ENCODE data around the gene PTPRG. TPM values are rescaled to one million over a fixed set of nuclear protein-coding genes. Genes with fewer than 3 reads are reported as not detected.

PTPRG gene
- total RNA-seq, 1 experiment from 2014 or later: 32.1 TPM

GRCh38 chr3:62203561-62203960, 642.2 kb downstream of the PTPRG start:
- Histone ChIP-seq H3K9me2 (ENCODE audit: insufficient read depth) (no peaks in the 10 kb centered on the region), H3K79me2 (ENCODE audit: insufficient read depth, low read length) (no peaks in the 10 kb centered on the region), H2AFZ (ENCODE audit: low read depth, low read length, poor library complexity, severe bottlenecking) (no peak overlapping the region), H3K27me3 (ENCODE audit: insufficient read depth, low read length) (no peaks in the 10 kb centered on the region), H3K9ac (ENCODE audit: low read length) (no peak overlapping the region), H3K36me3 (ENCODE audit: control insufficient read depth in 1 of 2, insufficient read depth in 2 of 2, low read length in 2 of 2) (no peaks in the 10 kb centered on the region; a peak in 1 of 4 replicates), H3K27ac (ENCODE audit: low read depth, low read length) (no peak overlapping the region), H3K4me1 (ENCODE audit: control insufficient read depth in 1 of 2, insufficient read depth in 2 of 2, low read length in 2 of 2) (no peaks in the 10 kb centered on the region), H3K4me2 (ENCODE audit: low read length) (no peak overlapping the region), H3K4me3 (replicated peaks in 1 of 2; ENCODE audit: low read depth in 1 of 2, low read length in 2 of 2) (no peak overlapping the region), H4K20me1 (ENCODE audit: insufficient read depth) (no peaks in the 10 kb centered on the region), H3K9me3 (ENCODE audit: control insufficient read depth in 1 of 2, insufficient read depth in 1 of 2, low read depth in 1 of 2, low read length in 2 of 2) (no peaks in the 10 kb centered on the region)
- intact Hi-C loops (cut with micrococcal nuclease): no loop called here
- no peak for ATAC-seq
- no peak for DNase-seq (ENCODE audit: low read depth, low spot score)
- no TSS peak for BruUV-seq (replicated peaks)
- ChIA-PET RAD21 (ENCODE audit: low non-redundant PET in 1 of 2, low total read pairs in 2 of 2, uncharacterized antibody in 2 of 2, unreplicated experiment in 2 of 2) (no interaction called here), POLR2A (no interaction called here), CTCF (no interaction called here)
- TF ChIP-seq ATF3 (IDR thresholded peaks at IDR 0.05) (no peak), SP1 (IDR thresholded peaks at IDR 0.05; ENCODE audit: low read depth) (no peak), POLR2A (IDR thresholded peaks at IDR 0.05; ENCODE audit: borderline replicate concordance, extremely low read depth, insufficient read depth, insufficient read length) (no peak), SIN3A (IDR thresholded peaks at IDR 0.05; ENCODE audit: low read depth) (no peak), JUND (IDR thresholded peaks at IDR 0.05) (no peak)

GRCh38 chr3:62207197-62207596, 645.8 kb downstream of the PTPRG start:
- CTCF ChIA-PET: no interaction called here
- no peaks in the 10 kb centered on the region for H3K9me2 ChIP-seq (ENCODE audit: insufficient read depth)
- TF ChIP-seq REST (IDR thresholded peaks at IDR 0.05; ENCODE audit: low read depth) (no peak), YY1 (IDR thresholded peaks at IDR 0.05; ENCODE audit: extremely low read depth, insufficient replicate concordance, low read depth, low read length) (no peak), POLR2AphosphoS5 (IDR thresholded peaks at IDR 0.05; ENCODE audit: low read depth, low read length) (no peak), ATF3 (IDR thresholded peaks at IDR 0.05) (no peak), EZH2phosphoT487 (IDR thresholded peaks at IDR 0.05; ENCODE audit: borderline replicate concordance) (no peak), ZFX (IDR thresholded peaks at IDR 0.05) (no peak), EGR1 (IDR thresholded peaks at IDR 0.05; ENCODE audit: low read depth) (no peak), FOSL1 (IDR thresholded peaks at IDR 0.05; ENCODE audit: low read depth) (no peak), JUND (IDR thresholded peaks at IDR 0.05) (no peak), CEBPB (IDR thresholded peaks at IDR 0.05; ENCODE audit: low read depth) (no peak), ZNF274 (IDR thresholded peaks at IDR 0.05; ENCODE audit: low read depth, low read length) (no peak), RAD21 (IDR thresholded peaks at IDR 0.05; ENCODE audit: low read depth) (no peak), EZH2 (IDR thresholded peaks at IDR 0.05) (no peak), CBX3 (IDR thresholded peaks at IDR 0.05; ENCODE audit: low read depth) (no peak), ELF1 (IDR thresholded peaks at IDR 0.05; ENCODE audit: borderline replicate concordance, low read depth) (no peak)

More at GRCh38 chr3:62207197-62207596, 645.8 kb downstream of the PTPRG start:
- intact Hi-C loops (cut with micrococcal nuclease): no loop called here
- no peak overlapping the region for H3K27ac ChIP-seq (ENCODE audit: low read depth, low read length)
- H3K4me1 ChIP-seq (ENCODE audit: control insufficient read depth in 1 of 2, insufficient read depth in 2 of 2, low read length in 2 of 2): no peaks in the 10 kb centered on the region
- no peaks in the 10 kb centered on the region for H3K79me2 ChIP-seq (ENCODE audit: insufficient read depth, low read length)
- ATAC-seq (no peak), DNase-seq (ENCODE audit: low read depth, low spot score) (no peak)
- no peaks in the 10 kb centered on the region for H3K9me3 ChIP-seq (ENCODE audit: control insufficient read depth in 1 of 2, insufficient read depth in 1 of 2, low read depth in 1 of 2, low read length in 2 of 2)
- no peak overlapping the region for H3K4me3 ChIP-seq (replicated peaks in 1 of 2; ENCODE audit: low read depth in 1 of 2, low read length in 2 of 2)
- BruUV-seq (replicated peaks): no TSS peak
- no peak overlapping the region for H2AFZ ChIP-seq (ENCODE audit: low read depth, low read length, poor library complexity, severe bottlenecking)
- no peaks in the 10 kb centered on the region; a peak in 1 of 4 replicates for H3K36me3 ChIP-seq (ENCODE audit: control insufficient read depth in 1 of 2, insufficient read depth in 2 of 2, low read length in 2 of 2)
- H4K20me1 ChIP-seq (ENCODE audit: insufficient read depth): no peaks in the 10 kb centered on the region
- POLR2A ChIA-PET: no interaction called here
- RAD21 ChIA-PET (ENCODE audit: low non-redundant PET in 1 of 2, low total read pairs in 2 of 2, uncharacterized antibody in 2 of 2, unreplicated experiment in 2 of 2): no interaction called here
- no peaks in the 10 kb centered on the region for H3K27me3 ChIP-seq (ENCODE audit: insufficient read depth, low read length)
- no peak overlapping the region for H3K9ac ChIP-seq (ENCODE audit: low read length)
- no peak overlapping the region for H3K4me2 ChIP-seq (ENCODE audit: low read length)
